Keratinocyte (primary cell): ENCODE measurements around the gene LACC1.

Source experiments
- EZH2 ChIP-seq: IDR thresholded peaks from one replicate; pipeline ENCODE4 v1.6.1; 2012; ENCODE audit warnings: inconsistent platforms, mild to moderate bottlenecking, low read length, moderate library complexity
- TF ChIP-seq, protein P1 (sequence below), 3 experiments: IDR thresholded peaks in 1 of 3; conservative IDR thresholded peaks in 1 of 3; optimal IDR thresholded peaks in 1 of 3; 2 replicates in 2 of 3; 3 replicates in 1 of 3; pipeline versions ENCODE3 to v1.5.1; 2011; ENCODE audit warnings: low read length in 3 of 3, mild to moderate bottlenecking in 3 of 3, moderate library complexity in 2 of 3, control low read depth in 1 of 3, inconsistent platforms in 1 of 3; ENCODE audit not compliant: insufficient read depth in 2 of 3; ENCODE audit errors: extremely low read depth in 1 of 3

DNA sequence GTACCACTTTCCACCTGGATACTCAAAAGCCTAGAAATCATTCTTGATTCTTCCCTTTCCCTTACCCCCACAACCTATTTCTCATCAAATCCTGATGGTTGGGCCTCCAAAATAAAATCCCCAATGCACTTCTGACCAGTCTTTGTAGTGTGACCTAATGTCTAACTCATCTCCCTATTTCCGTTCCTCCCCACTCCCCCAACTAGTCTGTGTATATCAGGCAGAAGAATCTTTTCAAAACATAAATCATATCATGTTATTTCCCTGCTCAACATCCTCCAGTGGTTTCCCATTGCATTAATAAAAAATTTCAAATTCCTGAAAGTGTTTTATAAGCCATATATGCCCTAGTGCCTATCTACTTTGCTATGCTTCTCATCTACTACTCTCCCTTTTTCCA, 17.8 kb upstream of the LACC1 start:
- TF ChIP-seq, protein P1, sequence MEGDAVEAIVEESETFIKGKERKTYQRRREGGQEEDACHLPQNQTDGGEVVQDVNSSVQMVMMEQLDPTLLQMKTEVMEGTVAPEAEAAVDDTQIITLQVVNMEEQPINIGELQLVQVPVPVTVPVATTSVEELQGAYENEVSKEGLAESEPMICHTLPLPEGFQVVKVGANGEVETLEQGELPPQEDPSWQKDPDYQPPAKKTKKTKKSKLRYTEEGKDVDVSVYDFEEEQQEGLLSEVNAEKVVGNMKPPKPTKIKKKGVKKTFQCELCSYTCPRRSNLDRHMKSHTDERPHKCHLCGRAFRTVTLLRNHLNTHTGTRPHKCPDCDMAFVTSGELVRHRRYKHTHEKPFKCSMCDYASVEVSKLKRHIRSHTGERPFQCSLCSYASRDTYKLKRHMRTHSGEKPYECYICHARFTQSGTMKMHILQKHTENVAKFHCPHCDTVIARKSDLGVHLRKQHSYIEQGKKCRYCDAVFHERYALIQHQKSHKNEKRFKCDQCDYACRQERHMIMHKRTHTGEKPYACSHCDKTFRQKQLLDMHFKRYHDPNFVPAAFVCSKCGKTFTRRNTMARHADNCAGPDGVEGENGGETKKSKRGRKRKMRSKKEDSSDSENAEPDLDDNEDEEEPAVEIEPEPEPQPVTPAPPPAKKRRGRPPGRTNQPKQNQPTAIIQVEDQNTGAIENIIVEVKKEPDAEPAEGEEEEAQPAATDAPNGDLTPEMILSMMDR (optimal IDR thresholded peaks at IDR 0.05 in 1 of 3, IDR thresholded peaks at IDR 0.05 in 1 of 3, conservative IDR thresholded peaks at IDR 0.05 in 1 of 3; ENCODE audit: extremely low read depth in 1 of 3, insufficient read depth in 2 of 3, low read length in 3 of 3) = no peak
- TF ChIP-seq EZH2 = no peak
